ENCODE data around the gene CDC45.

GRCh38 chr22:19518635-19519034 is 38.9 kb downstream of the CDC45 start:
- TF ChIP-seq CTCF (IDR thresholded peaks at IDR 0.05), result no peak
- TF ChIP-seq ZFX (IDR thresholded peaks at IDR 0.05; ENCODE audit: borderline replicate concordance), result no peak

All from 22Rv1 (cell line).